Skin of body (tissue), 2 donors: ENCODE measurements around the gene RBM20. TPM values are rescaled to one million over a fixed set of nuclear protein-coding genes. Genes with fewer than 3 reads are reported as not detected.
"Not testable (repeated sequence)": the region's sequence is repeated elsewhere in the genome, so short reads cannot be mapped to it uniquely, and the experiment has no call there.

Experiments used
- DNase-seq: peaks from one replicate; lab custom pipeline; 2025; lab: John Stamatoyannopoulos, UW
- total RNA-seq: library from RNA; depleted of rRNA; stranded (reverse); fragments of >200 nt; gene quantifications from one replicate; pipeline ENCODE4 v1.2.3, GENCODE V29; 2014

RBM20 gene
- total RNA-seq, 1 donor from 2014 or later: 2.4 TPM

DNA sequence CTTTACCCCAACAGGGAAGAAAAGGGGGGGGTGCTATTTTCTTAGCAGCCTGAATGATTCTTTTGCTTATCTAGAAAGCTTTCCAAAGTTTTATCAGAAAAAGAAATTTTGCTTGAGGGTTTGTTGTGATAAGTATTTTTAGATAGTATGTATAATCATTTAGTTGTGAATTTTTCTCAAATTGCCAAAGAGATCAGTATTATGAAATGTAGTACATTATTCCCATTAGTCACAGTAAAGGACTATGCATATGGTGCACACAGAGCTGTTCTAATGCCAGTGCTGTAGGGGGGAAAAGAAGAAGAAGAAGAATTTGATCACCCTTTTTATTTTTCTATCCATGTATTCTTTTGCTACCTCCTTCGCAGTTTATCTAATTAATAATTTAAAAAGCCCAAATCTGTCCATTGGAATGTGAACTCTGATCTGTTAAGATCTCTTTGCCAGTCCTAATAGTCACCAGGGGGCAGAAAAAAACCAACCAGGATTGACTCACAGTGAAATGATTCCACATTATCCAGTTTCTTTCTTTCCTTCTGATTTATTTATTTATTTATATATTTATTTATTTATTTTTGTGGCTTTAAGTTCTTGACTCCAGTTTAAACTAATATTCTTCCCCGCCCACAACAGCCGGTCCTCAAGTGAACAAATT lies 4.7 kb downstream of the RBM20 start:
- no peak for DNase-seq

DNA sequence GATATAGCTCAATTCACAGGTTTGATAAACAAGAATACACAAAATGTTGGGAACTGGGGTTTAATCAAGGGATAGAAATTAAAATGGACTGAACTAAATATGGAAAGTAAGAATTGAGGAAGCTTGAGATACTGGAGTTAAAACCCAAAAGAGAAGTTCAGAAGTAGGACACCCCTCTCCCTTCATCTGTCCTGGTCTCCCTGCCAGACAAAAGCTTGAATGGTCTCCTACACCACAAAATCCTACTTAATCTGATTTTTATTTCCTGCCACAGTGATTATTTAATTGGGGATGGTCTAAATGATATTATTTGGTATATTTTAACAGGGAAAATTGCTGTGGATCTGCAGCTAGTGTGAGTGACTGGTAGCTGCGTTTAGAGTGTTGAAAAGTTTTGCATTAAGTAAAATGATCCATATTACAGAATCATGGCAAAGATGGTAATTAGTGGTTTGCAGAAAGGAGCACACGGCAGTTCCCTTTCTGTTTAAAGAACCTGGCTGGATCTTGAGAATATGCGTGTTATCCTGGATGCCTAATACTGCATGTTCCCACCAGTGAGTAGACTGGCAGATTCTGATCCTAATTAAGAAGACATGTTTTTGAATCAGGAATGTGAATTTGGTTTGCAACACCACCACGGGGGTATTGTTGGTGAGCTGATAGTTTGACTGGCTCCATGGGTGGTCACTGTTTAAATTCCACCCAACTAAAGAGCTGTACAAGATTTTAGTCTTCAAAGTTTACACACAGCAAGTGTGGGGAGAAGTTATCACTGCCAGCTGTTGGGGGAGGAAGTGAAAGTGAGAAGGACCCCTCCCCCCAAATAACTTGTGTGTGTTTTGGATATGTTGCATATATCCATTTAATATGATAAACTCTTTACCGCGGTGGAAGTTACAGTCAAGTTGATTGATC lies 5.5 kb downstream of the RBM20 start:
- DNase-seq: no peak

- DNase-seq: no peak
Observed at GRCh38 chr10:110650265-110650668, 6.1 kb downstream of the RBM20 start.

- no peak for DNase-seq
Observed at GRCh38 chr10:110651044-110651958, 7.2 kb downstream of the RBM20 start.

DNA sequence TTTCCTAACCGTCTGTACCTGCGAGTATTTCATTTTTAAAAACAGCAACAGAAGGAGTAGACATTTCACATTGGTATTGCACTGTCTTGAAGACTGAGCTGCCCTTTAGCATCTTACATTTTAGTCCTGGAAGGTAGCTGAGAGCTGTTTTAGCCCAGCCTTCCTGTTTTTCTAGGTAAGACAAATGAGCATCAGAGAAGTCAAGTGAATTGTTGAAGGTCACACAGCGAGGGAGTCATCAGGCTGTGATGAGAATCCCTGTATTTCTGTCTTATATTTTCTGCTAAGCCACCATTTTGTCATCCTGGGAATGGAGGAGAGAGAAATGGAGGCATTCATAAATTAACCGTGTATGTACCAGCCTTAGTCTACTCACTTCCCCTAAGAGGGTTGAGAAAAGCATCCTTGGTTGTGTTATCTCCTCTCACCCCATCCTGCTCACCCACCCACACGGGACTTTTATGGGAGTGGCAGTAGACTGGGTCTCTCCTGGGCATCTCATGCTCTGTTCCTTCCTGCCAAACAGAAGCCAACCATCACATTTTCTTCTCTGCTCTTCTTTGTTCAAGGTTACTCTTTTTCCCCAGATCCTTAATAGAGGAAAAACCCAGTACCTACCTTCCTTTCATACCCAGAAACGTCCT lies 8.5 kb downstream of the RBM20 start:
- no peak for DNase-seq

DNA sequence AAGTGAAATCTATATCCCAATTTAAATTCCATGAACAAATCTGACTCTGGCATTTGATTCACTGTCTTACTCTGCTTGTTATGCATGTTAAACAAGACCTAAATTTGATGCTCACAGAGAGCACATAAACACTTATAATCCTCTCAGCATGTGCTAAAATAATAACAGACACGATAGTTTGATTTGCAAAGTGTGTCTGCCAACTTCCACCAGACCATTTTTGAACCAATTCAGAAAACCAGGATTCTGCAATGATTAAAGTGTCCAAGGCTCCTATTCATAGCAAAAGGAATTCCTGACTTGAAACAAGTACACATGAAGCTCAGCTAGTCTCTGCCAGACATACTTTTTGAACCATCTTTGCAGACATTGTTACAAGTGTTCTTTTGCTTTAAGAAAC lies 11.2 kb downstream of the RBM20 start:
- DNase-seq: no peak

- DNase-seq: no peak
Observed at GRCh38 chr10:110656612-110657011, 12.5 kb downstream of the RBM20 start.

GRCh38 chr10:110657973-110658691 lies 14.0 kb downstream of the RBM20 start:
- DNase-seq: no peak

GRCh38 chr10:110659558-110659957 lies 15.4 kb downstream of the RBM20 start:
- DNase-seq: no peak

DNA sequence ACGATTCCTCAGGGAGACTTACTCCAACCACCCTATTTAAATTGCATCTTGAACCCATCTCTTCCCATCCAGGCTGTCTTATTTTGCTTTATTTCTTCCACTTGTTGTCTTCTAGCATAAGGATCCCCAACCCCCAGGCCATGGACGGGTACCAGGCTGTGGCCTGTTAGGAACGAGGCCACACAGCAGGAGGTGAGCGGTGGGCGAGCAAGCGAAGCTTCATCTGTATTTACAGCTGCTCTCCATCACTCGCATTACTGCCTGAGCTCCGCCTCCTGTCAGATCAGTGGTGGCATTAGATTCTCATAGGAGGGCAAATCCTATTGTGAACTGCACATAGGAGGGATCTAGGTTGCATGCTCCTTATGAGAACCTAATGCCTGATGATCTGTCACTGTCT lies 16.2 kb downstream of the RBM20 start:
- DNase-seq: not testable (repeated sequence)

DNA sequence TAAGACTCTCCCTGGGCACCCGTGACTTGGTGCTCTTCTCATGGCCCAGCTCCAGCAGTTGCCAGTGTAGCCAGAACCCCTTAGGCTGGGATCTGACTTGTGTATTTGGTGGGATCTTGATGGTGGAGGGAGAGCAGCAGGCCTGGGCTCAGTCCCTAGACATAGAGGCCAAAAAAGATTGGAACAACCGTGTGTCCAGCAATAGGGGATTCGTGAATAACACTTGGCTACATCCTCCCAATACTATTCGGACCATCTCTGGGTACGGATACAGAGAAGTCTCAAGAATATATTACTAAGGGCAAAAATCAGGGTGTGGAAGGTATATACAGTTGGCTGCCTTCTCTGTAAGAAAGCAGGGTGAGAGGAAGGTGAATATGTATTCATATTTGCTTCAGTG lies 17.2 kb downstream of the RBM20 start:
- DNase-seq: no peak

DNA sequence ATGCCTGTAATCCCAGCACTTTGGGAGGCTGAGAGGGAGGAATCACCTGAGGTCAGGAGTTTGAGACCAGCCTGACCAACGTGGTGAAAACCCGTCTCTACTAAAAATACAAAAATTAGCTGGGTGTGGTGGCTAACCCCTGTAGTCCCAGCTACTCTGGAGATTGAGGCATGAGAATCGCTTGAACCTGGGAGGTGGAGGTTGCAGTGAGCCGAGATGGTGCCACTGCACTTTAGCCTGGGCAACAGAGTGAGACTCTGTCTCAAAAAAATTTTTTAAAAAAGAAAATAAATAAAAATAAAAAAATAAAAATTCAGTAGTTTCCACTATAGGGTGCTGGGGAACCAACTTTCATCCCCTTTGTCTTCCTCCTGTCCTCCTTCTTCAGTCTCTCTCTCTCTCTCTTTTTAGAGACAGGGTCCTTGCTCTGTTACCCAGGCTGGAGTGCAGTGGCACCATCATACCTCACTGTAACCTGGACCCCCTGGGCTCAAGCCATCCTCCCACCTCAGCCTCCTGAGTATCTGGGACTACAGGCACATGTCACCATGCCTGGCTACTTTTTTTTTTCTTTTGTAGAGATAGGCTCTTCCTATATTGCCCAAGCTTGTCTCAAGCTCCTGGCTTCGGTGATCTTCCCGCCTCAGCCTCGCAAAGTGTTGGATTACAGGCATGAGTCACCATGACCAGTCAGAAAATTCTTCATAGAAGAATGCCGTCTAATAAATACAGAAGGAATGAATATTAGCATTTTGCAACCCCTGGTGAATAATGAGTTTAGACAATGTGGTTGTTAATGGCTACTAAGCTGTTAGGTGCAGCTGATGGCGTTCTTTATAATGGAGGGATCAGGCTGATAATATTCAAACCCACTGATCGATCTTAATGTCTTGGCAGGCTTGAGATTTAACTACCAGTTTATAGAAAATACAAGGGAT lies 20.6 kb downstream of the RBM20 start:
- DNase-seq: no peak

GRCh38 chr10:110666259-110666658 lies 22.1 kb downstream of the RBM20 start:
- DNase-seq: not testable (repeated sequence)

DNA sequence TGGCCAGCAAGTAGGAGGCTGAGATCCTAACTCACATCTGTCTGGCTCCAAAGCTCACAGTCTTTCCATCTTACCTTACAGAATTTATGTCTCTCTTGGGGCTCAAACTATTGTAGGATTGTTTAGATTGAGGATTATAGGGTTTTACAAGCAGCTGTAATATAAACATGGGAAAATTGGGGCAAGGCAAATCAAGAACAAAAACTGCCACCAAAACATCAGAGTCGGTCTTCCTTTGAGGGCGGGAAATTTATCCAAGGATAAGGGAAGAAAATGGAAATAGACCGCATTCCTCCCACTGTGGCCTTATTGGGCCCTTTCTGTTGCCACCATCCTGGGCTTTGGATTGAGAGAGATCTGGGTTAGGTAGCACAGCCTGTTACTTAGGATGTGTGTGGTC lies 22.5 kb downstream of the RBM20 start:
- DNase-seq: no peak

GRCh38 chr10:110667620-110668343 lies 23.6 kb downstream of the RBM20 start:
- no peak for DNase-seq

- DNase-seq: no peak
Observed at GRCh38 chr10:110668443-110668842, 24.3 kb downstream of the RBM20 start.

DNA sequence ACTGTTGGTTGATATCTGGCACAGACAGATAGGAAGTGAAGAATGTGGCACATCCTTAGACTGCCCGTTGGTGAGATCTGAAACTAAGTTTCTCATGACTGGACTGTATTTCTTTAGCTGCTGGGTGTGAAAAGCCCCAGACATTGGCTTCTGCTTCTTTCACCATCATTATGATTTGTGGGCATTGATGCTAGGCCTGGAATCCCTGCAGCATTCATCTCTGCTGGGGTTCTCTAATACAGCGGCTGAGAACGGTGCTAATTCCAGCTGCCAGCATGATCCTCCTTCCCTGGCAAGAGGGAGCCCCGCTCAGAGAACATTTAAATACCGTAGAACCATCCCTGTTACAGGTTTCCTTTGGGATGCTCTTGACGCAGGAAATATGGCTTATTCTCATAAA lies 26.2 kb downstream of the RBM20 start:
- DNase-seq: no peak

DNA sequence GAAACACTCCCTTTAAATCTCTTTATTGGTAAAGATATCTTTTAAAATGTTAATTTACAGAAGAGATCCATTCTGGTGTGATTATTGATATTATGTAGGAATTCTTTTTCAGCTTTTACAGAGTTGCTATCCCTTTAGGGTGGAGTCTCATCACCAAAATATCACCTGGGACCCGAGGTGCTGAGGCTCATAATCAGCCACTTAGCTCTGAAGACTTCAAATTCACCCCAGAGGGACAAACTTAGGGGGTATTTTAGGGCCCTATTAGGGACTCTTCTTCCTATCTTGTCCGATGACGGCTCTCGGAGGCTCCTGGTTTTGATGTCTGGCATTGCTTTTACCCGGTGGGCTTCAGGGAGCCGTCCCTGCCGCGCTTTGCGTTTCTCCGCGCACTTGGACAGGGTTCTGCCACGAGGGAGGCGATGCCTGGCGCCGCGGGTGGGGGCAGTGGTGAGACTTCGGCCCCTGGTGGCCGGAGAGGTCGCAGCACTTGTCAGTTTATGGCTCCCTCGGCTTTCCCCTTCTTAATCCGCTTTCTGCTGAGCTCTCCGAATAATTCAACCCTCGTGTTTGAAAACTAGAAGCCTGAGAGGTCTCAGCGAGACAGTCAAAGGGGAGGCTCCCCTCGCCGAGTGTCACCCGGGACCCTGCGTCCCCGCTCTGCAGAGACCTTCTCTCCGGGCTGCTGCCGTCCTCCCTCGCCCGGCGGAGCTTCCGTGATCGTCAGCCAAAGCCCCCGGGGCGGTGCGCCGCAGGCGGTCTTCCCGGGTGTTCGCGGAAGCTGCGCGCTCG lies 27.8 kb downstream of the RBM20 start:
- DNase-seq: no peak
